Cardiac fibroblast (primary cell): ENCODE data around the gene FUT9.

Experiments
- DNase-seq, 2 donors: peaks; one replicate each; pipeline versions ENCODE4 v3.0.0 to v3.0.0-alpha.2; 2010; ENCODE audit warnings: low read depth in 2 of 2
- H3K4me3 ChIP-seq, 2 donors: replicated peaks in 1 of 2; 1 replicate in 1 of 2; 2 replicates in 1 of 2; pipeline ENCODE4 v1.5.1; 2011; ENCODE audit warnings: low read depth in 2 of 2, low read length in 2 of 2, mild to moderate bottlenecking in 2 of 2, moderate library complexity in 1 of 2
- TF ChIP-seq, protein P1 (sequence below): IDR thresholded peaks from one replicate; pipeline ENCODE4 v1.5.1; 2011; ENCODE audit warnings: low read depth, mild to moderate bottlenecking, low read length, inconsistent platforms

Gene FUT9

DNA sequence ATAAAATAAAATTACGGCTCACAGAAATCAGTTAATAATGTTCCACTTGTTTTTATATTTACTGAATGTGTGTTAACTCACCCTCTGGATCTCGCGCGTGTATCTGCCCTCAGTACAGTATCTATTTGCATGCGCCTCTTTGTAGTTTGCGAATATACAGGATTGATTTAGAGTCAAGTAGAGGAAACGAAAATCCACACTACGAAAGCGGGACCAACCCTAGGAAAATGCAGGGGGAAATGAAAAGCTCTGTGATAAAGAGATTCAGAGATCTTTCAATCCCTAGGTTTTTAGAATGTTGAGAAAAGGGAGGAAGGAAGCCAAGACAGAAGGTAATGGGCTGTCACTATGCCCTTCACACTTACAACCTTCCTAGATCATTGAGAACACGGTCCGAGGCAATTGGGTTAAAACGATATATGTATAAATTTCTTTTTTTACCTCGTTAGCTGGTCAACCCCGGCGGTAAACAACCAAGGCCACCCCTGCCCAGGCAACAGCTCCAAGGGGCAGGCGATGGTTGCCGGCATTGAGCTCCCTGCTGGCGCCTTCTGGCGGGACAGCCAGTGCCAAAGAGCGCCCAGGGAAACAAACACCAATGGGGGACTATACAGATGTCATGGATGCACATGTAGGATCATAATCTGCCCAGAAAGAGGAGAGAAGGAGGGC, 792 bp upstream of the FUT9 start:
- no peak overlapping the region for H3K4me3 ChIP-seq
- TF ChIP-seq, protein P1, sequence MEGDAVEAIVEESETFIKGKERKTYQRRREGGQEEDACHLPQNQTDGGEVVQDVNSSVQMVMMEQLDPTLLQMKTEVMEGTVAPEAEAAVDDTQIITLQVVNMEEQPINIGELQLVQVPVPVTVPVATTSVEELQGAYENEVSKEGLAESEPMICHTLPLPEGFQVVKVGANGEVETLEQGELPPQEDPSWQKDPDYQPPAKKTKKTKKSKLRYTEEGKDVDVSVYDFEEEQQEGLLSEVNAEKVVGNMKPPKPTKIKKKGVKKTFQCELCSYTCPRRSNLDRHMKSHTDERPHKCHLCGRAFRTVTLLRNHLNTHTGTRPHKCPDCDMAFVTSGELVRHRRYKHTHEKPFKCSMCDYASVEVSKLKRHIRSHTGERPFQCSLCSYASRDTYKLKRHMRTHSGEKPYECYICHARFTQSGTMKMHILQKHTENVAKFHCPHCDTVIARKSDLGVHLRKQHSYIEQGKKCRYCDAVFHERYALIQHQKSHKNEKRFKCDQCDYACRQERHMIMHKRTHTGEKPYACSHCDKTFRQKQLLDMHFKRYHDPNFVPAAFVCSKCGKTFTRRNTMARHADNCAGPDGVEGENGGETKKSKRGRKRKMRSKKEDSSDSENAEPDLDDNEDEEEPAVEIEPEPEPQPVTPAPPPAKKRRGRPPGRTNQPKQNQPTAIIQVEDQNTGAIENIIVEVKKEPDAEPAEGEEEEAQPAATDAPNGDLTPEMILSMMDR = no peak
- DNase-seq = no peak

DNA sequence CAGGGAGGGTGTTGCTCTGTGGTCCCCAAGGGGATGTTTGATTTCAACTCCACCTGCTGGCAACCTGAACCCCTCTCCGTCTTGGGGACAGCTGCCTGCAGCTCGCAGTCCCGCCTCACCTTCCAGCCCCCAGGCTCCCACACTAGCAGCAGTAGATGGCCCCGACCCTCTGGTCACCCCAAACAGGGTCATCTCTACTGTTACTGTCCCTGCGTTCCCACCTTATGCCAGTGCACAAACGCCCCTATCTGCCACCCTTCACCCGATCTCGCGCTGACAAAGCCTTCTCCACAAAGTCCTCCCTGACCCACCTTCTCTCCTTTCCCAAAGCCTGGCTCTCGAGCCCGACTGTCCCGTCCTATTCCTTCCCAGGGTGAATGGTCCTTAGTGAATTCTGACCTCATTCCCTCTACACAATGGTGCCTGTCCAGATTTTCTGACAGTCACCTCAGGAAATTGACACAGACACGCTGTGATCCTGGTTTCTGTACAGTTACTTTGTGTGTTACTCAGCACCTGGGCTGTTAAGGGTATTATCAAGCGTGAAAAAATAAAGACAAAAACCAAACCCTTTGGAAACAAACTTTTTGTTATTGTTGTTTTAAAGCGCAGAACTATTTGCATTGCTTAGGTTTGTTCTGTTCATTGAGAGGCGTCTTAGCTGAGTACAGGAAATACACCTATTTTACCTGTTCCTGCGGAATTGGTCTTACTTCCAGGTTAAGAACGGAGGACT, 728 bp downstream of the FUT9 start:
- TF ChIP-seq, protein P1 = no peak
- H3K4me3 ChIP-seq = no peak overlapping the region
- no peak for DNase-seq

DNA sequence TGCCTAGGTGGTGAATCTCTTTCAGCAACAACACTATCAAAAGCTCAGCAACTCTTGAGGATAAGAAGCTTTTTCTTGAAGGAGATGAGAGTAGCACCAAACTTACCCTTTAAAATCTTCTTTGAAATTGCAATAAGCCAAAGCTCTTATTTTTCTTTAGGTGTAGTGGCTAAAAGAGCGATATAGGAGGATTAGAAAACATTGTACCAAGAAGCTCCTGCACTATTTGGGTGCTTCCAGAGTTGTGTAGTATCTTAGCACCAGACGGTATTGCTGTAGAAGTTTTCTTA, 1.2 kb downstream of the FUT9 start:
- TF ChIP-seq, protein P1 = no peak
- H3K4me3 ChIP-seq = no peak overlapping the region
- DNase-seq = no peak

DNA sequence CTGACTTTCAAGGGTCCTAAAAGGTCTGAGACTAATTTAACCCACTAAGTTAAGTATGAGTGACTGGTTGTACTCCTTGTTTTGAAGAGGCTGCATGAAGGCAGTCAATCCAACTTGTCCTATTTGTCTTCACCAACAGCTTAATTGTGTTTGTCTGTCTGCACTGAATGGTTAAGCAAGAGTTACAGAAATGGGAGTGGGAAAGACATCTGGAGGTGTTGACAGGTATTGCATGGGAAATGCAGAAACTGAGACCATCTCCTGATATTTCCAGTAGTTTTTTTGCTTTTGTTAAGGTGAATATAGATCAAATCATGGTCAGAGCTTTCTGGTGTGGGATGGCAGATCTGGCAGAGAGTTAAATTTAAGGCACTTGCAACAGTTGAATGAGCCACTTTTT, 6.5 kb downstream of the FUT9 start:
- DNase-seq = no peak
- TF ChIP-seq, protein P1 = no peak
- H3K4me3 ChIP-seq = no peak overlapping the region

DNA sequence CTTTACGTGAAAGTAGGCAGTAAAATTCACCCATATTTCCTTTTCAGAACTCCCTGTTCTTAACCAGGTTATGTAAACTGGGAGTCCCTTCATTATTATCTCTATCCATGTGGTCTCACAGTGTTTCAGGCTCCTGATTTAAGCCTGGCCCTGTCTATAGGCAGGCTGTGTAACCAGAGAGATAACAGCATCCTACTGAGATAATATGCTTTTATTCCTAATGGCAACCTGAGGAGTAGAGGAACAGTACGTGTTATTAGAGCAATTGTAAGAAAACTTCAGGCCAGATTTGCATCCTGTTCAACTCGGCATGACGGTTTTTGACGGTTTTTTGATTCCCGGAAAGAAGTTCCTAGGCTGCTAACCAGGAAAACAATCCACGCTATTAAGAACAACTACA, 16.9 kb downstream of the FUT9 start:
- no peak for DNase-seq
- no peak overlapping the region for H3K4me3 ChIP-seq
- TF ChIP-seq, protein P1 = no peak

DNA sequence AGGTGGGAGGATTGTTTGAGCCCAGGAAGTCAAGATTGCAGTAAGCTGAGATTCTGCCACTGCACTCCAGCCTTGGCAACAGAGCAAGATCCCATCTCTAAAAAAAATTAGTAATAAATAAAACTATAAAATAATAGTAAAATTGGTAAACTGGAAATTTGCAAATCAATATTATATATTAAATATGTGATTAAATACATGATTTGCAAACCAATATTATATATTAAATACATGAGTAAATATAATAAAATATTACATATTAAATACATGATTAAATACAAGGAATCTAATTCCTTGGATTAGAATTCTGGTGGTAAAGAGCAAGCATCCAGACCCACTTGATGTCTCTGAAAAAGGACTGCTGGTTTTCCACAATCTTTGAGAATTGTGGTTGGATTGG, 35.8 kb downstream of the FUT9 start:
- no peak overlapping the region for H3K4me3 ChIP-seq
- no peak for DNase-seq
- TF ChIP-seq, protein P1 = no peak
